Activated gamma-delta T cell (primary cell): ENCODE results near the gene LIN7A.
"Not testable (repeated sequence)": the region's sequence is repeated elsewhere in the genome, so short reads cannot be mapped to it uniquely, and the experiment has no call there.

Experiments used
- DNase-seq: peaks from one replicate; lab custom pipeline; 2025; lab: John Stamatoyannopoulos, UW

LIN7A gene

GRCh38 chr12:80810874-80811273 is 126.9 kb downstream of the LIN7A start:
- no peak for DNase-seq

- no peak for DNase-seq
Measured at GRCh38 chr12:80807640-80808288, 130.0 kb downstream of the LIN7A start.

DNA sequence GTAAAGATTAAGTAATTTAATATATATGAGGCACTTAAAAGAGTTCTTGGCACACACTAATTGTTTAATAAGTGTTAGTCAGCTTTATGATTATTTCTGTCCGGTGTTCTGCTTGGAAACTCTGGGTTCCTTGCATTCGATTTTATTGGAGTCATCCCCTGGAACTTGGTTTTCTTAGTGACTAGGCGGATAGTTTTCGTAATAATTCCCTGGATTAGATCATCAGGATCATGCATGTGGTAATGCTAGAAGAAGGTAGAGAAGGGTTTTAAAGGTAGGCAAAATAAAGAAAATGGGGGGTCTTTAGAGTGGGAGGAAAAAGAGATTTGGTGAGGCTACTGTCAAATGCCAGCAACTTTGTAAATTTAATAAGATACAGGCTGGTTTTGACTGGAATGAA is 132.6 kb downstream of the LIN7A start:
- no peak for DNase-seq

GRCh38 chr12:80802652-80803400 is 134.9 kb downstream of the LIN7A start:
- DNase-seq: no peak

- DNase-seq: no peak
Measured at GRCh38 chr12:80798281-80798680, 139.5 kb downstream of the LIN7A start.

- no peak for DNase-seq
Measured at GRCh38 chr12:80794551-80794950, 143.2 kb downstream of the LIN7A start.

DNA sequence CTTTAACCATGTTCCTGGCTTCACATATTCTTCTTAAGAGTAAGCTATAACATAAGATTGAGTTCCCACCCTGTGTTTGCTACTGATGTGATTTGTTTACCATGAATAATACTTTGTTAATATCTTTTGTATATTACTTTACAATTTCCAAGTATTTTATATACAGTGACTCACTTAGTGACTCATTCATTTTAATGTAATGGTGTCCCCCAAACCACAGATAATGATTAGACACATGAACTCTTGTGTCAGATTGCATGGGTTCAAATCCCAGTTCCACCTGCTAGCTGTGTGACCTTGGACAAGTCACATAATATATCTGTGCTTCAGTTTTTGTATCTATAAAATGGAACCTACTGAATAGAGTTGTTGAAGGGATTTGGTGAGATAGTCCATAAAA is 144.9 kb downstream of the LIN7A start:
- no peak for DNase-seq

DNA sequence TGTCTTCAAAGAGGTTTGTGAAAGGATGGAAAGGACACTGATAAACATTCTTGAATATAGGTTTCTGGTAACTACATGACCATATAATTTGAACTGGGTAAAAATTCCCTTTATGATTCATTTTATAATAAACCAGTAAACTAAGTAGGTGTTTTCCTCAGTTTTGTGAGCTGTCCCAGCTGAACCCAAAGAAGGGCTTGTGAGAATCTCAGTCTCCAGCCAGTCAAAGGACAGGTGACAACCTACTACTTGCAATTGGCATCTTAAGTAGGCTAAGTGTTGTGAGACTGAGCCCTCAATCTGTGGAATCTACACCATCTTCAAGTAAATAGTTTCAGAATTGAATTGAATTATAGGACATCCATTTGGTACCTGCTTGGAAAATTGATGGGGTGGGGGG is 145.9 kb downstream of the LIN7A start:
- DNase-seq: no peak

- not testable (repeated sequence) for DNase-seq
Measured at GRCh38 chr12:80788407-80788806, 149.3 kb downstream of the LIN7A start.

GRCh38 chr12:80782963-80783470 is 154.7 kb downstream of the LIN7A start:
- not testable (repeated sequence) for DNase-seq

- no peak for DNase-seq
Measured at GRCh38 chr12:80781313-80781712, 156.4 kb downstream of the LIN7A start.

GRCh38 chr12:80780746-80781145 is 157.0 kb downstream of the LIN7A start:
- DNase-seq: no peak

GRCh38 chr12:80778005-80778541 is 159.7 kb downstream of the LIN7A start:
- no peak for DNase-seq

- DNase-seq: no peak
Measured at GRCh38 chr12:80777587-80777986, 160.1 kb downstream of the LIN7A start.

DNA sequence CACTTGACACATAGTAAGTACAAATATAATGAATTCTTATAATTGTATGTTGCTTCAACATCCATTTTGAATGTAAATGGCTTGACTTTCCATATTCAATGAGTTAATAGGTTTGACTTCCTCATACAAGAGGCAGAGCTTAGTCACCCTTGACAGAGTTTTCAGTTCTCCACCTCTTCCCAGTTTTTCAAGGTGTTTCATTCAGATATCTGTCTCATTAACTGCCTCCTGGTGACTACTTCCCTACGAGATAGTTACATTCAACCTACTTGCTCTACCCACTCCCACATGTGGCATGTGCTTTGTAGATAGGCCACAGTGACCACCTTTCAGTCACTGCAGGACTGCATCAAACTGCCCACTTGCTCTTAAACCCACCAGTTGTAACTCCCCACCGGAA is 161.0 kb downstream of the LIN7A start:
- DNase-seq: no peak

GRCh38 chr12:80770958-80771357 is 166.8 kb downstream of the LIN7A start:
- no peak for DNase-seq

GRCh38 chr12:80769553-80770140 is 168.1 kb downstream of the LIN7A start:
- DNase-seq: no peak

DNA sequence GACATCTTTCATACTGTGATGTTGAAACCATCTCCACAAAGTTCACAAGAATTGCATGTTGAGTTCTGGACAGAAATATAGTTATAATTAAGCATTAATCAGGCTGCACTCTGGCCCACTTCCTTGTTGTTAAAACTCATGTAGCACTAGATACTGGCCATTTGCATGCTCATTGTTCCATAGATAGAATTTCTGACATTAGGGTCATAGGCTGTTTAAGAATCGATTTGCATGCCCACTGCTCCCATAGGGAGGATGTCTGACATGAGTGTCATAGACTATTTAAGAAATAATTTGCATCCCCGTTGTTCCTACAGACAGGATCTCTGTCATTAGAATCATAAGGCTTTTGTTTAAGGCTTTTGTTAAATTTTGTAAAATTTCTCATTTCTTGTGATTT is 170.8 kb downstream of the LIN7A start:
- DNase-seq: no peak

- no peak for DNase-seq
Measured at GRCh38 chr12:80766210-80766609, 171.5 kb downstream of the LIN7A start.

GRCh38 chr12:80763874-80764273 is 173.9 kb downstream of the LIN7A start:
- no peak for DNase-seq

GRCh38 chr12:80761838-80762237 is 175.9 kb downstream of the LIN7A start:
- no peak for DNase-seq

DNA sequence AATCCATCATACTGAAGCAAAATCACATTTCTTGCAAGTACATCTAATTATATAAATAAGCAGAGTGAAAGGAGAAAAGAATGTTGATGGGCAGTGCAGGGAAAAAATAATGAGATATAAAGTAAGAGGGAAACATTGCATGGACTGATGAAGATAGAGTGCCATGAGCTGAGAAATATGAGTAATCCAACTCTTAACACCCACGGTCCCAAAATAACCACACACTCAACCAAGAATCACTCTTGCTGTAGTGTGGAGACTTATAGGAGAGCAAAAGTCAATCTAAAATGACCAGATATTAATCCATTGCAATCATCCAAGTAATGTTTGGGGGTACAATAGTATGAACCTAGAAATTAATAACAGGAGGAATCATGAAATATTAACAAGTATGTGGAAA is 180.9 kb downstream of the LIN7A start:
- no peak for DNase-seq

DNA sequence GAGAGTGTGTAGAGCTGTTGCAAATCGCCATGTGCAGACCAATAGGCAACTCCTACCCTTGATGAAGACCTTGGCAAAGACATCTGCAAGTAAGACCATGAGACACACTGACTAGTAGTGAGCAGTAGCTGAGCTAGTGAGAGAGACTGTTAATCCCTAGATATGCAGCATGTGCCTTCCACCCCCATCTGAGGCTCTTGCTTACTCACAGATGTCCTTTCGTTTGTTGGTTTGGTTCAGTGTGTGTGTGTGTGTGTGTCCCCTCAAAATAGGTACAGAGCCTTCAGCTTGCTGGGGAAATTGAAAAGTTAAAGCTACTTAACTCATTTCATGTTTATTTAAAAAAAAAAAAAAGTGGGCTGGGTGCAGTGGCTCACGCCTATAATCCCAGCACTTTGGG is 183.5 kb downstream of the LIN7A start:
- DNase-seq: no peak
